Skin epidermis (tissue), 12 donors: ENCODE measurements around the gene USP17L29.
"Not testable (repeated sequence)": the region's sequence is repeated elsewhere in the genome, so short reads cannot be mapped to it uniquely, and the experiment has no call there.

ENCODE experiments used
- H3K27ac ChIP-seq, 21 experiments: fragments of 200-600 bp; sonication (generic) in 11 of 21; one replicate each; pipeline ENCODE4 v1.5.0; 2020; ENCODE audit warnings: mild to moderate bottlenecking in 3 of 21, inconsistent platforms in 2 of 21, moderate library complexity in 2 of 21
- H3K4me3 ChIP-seq, 7 experiments: fragments of 200-600 bp; sonication (generic) in 2 of 7; one replicate each; pipeline ENCODE4 v1.5.0; 2020; ENCODE audit warnings: inconsistent platforms in 2 of 7, mild to moderate bottlenecking in 2 of 7, moderate library complexity in 1 of 7

The USP17L29 gene, protein sequence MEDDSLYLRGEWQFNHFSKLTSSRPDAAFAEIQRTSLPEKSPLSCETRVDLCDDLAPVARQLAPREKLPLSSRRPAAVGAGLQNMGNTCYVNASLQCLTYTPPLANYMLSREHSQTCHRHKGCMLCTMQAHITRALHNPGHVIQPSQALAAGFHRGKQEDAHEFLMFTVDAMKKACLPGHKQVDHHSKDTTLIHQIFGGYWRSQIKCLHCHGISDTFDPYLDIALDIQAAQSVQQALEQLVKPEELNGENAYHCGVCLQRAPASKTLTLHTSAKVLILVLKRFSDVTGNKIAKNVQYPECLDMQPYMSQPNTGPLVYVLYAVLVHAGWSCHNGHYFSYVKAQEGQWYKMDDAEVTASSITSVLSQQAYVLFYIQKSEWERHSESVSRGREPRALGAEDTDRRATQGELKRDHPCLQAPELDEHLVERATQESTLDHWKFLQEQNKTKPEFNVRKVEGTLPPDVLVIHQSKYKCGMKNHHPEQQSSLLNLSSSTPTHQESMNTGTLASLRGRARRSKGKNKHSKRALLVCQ

DNA sequence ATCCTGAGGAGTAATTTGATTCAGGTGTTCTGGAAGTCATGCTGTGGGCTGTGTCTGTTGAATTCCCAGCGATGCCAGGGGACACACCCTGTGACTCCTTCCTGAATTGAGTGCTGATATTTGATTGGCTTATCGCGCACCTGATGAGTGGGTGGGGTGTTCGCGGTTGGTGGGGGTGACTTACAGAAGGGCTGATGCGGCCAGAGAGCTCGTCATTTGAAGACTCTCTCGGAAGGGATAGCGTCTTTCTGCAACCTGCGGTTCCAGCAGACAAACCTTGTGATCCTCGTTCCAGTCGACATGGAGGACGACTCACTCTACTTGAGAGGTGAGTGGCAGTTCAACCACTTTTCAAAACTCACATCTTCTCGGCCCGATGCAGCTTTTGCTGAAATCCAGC, at the start of gene USP17L29:
Gene USP17L29, plus strand, starts transcription at position 301 of the 400 bp plus-strand sequence. Its CDS starts 0 bp downstream, at position 301.
- not testable (repeated sequence) for H3K27ac ChIP-seq, H3K4me3 ChIP-seq

DNA sequence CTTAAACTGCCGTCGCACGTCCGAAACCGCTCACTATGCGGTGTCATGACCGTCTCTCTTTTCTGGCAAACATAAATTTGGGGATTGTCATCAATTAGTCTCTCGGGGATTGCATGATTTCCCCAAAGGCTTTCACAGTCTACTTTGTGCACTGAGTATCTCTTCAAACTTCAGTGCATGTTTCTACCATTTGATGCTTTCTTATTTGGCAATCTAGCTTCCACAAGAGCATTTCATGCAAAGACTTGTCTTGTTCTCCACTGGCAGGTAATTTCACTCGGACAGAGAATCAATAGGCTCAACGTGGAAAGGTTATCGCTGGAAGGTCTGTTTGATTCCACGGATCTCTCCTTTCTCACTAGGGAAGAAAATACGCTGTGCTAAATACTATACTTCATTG, 29.2 kb upstream of the USP17L29 start:
- not testable (repeated sequence) for H3K4me3 ChIP-seq, H3K27ac ChIP-seq

- not testable (repeated sequence) for H3K4me3 ChIP-seq, H3K27ac ChIP-seq
Observed at GRCh38 chr4:9324865-9325264, 28.6 kb upstream of the USP17L29 start, which contains the start of gene USP17L24. Gene USP17L24, plus strand, starts transcription at chr4:9325165. Its CDS starts 0 bp downstream, at chr4:9325165.

DNA sequence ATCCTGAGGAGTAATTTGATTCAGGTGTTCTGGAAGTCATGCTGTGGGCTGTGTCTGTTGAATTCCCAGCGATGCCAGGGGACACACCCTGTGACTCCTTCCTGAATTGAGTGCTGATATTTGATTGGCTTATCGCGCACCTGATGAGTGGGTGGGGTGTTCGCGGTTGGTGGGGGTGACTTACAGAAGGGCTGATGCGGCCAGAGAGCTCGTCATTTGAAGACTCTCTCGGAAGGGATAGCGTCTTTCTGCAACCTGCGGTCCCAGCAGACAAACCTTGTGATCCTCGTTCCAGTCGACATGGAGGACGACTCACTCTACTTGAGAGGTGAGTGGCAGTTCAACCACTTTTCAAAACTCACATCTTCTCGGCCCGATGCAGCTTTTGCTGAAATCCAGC, 23.8 kb upstream of the USP17L29 start, which contains the start of gene USP17L25:
Gene USP17L25, plus strand, starts transcription at position 301 of the 400 bp plus-strand sequence. Its CDS starts 0 bp downstream, at position 301.
- not testable (repeated sequence) for H3K27ac ChIP-seq, H3K4me3 ChIP-seq

DNA sequence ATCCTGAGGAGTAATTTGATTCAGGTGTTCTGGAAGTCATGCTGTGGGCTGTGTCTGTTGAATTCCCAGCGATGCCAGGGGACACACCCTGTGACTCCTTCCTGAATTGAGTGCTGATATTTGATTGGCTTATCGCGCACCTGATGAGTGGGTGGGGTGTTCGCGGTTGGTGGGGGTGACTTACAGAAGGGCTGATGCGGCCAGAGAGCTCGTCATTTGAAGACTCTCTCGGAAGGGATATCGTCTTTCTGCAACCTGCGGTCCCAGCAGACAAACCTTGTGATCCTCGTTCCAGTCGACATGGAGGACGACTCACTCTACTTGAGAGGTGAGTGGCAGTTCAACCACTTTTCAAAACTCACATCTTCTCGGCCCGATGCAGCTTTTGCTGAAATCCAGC, 19.1 kb upstream of the USP17L29 start, which contains the start of gene USP17L26:
Gene USP17L26, plus strand, starts transcription at position 301 of the 400 bp plus-strand sequence. Its CDS starts 0 bp downstream, at position 301.
- H3K4me3 ChIP-seq, H3K27ac ChIP-seq: not testable (repeated sequence)

GRCh38 chr4:9339103-9339502, 14.3 kb upstream of the USP17L29 start, which contains the start of gene USP17L5:
Gene USP17L5, plus strand, starts transcription at chr4:9339403. Its CDS starts 0 bp downstream, at chr4:9339403.
- H3K4me3 ChIP-seq, H3K27ac ChIP-seq: not testable (repeated sequence)

GRCh38 chr4:9343848-9344247, 9.6 kb upstream of the USP17L29 start, which contains the start of gene USP17L27:
Gene USP17L27, plus strand, starts transcription at chr4:9344148. Its CDS starts 0 bp downstream, at chr4:9344148.
- not testable (repeated sequence) for H3K4me3 ChIP-seq, H3K27ac ChIP-seq

DNA sequence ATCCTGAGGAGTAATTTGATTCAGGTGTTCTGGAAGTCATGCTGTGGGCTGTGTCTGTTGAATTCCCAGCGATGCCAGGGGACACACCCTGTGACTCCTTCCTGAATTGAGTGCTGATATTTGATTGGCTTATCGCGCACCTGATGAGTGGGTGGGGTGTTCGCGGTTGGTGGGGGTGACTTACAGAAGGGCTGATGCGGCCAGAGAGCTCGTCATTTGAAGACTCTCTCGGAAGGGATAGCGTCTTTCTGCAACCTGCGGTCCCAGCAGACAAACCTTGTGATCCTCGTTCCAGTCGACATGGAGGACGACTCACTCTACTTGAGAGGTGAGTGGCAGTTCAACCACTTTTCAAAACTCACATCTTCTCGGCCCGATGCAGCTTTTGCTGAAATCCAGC, 4.8 kb upstream of the USP17L29 start, which contains the start of gene USP17L28:
Gene USP17L28, plus strand, starts transcription at position 301 of the 400 bp plus-strand sequence. Its CDS starts 0 bp downstream, at position 301.
- H3K4me3 ChIP-seq, H3K27ac ChIP-seq: not testable (repeated sequence)

DNA sequence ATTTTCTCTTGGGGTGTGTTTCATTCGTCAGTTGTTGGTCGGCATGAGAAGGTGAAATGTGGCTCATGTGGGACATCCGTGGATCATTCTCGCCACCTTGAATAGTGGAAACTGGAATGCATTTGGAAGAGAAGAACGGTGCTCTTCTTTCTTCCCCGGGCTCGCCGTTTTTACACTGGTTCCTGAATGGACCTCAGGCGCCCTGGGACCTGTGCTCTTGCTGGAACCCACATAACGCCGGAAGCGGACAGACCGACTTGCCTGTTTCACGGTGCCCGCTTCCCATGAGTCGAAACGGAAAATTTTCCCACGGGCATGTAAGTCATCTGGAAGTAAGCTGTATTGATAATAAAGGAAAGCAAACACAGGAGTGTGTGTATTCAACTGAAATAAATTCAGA, 2.6 kb upstream of the USP17L29 start:
- not testable (repeated sequence) for H3K27ac ChIP-seq, H3K4me3 ChIP-seq

- H3K4me3 ChIP-seq, result not testable (repeated sequence)
Observed at GRCh38 chr4:9362829-9363228, 9.4 kb downstream of the USP17L29 start, which contains the start of gene USP17L30. Gene USP17L30, plus strand, starts transcription at chr4:9363129. Its CDS starts 0 bp downstream, at chr4:9363129.

DNA sequence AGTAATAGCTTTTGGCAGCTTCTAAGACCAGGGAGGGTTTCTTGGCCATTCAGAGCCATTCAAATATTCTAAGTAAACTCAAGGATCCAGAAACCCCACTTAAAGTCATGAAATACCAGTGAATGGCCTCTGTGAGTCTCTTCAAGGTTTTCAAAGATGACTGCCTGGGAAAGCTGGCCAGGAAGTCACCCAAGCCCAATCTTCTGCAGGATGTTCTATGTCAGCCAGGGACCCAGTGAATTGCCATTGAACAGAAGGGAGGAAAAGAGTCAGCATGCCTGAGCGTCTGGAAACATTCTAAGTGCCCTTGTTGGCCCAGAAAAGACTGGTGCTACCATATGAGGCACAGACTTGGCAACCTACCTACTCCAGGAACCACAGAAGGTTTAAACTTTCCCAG, 26.4 kb downstream of the USP17L29 start:
- not testable (repeated sequence) for H3K4me3 ChIP-seq, H3K27ac ChIP-seq

More at GRCh38 chr4:9362829-9363228, 9.4 kb downstream of the USP17L29 start, which contains the start of gene USP17L30:
- not testable (repeated sequence) for H3K27ac ChIP-seq

DNA sequence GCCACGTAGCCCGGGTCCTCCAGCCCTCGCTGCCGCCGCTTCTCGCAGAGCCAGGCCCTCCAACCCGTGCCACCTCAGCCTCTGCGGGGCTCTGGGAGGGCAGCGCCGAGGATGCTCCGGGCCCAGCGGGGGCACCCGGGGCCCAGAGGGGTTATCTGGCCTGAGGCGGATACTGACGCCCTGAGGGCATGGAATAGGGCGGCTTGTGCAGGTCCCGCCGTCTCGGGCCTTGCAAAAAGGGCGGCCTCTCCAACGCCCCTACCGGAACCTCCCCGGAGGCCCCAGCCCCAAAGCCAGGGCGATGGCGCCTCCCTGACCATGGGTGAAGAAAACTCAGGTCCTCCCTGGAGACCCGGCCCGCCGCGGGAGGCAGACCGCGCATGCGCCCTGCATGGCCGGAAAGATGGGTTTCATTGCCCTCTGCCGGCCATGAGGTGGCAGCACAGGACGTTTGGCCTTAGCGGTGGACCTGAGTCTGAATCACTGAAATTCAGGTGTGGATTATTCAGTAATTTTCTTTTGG, 27.6 kb downstream of the USP17L29 start:
- H3K27ac ChIP-seq, result not testable (repeated sequence)
- peak overlapping the region; percentile 21 to 39 (median 29) for H3K4me3 ChIP-seq

DNA sequence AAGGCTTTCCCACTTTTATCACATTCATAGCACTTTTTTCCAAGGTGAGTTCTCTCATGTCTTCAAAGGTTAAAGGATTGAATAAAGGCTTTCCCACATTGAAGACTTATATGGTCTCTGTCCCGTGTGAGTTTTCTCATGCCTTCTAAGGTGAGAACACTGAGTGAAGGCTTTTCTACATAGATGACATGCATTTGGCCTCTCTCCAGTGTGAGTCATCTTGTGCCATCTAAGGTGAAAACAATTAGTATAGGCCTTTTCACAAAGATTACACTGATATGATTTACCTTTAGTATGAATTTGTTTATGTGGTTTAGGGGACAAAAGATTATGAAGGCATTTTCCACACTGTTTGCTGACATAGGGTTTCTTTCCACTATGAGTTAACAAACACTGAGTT, 30.7 kb downstream of the USP17L29 start:
- Histone ChIP-seq H3K4me3 (no peak overlapping the region), H3K27ac (no peak overlapping the region)

DNA sequence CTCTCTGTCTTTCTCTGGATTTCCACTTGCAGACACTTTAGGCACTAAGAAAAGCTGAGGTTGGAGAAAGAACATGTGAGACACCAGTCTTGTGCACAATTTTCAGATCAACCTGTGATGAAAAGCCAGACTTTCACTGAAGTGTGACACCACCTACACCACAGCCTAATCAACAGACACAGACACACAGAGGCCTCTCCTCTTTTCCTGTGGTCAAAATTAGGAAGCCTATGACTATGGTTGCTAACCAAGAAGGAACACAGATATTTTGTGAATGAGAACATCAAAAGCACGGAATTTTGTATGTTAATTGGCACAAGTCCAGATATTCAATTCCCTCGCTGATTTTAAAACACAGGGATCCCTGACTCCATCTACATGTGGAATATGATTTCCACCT, 35.6 kb downstream of the USP17L29 start:
- H3K4me3 ChIP-seq, H3K27ac ChIP-seq: not testable (repeated sequence)
